ENCODE data around the gene DNAJA1. TPM values are rescaled to one million over a fixed set of nuclear protein-coding genes. Genes with fewer than 3 reads are reported as not detected.

Gene DNAJA1
- 144 and 164 TPM in 2 replicates for total RNA-seq

GRCh38 chr9:33024966-33025571 lies at the start of gene DNAJA1:
DNAJA1 (plus strand) TSS chr9:33025273; CDS start chr9:33026485, 1,212 bp downstream.

GRCh38 chr9:33076046-33077004 lies 51.3 kb downstream of the DNAJA1 start, which contains the start of gene SMU1:
SMU1 (minus strand) TSS chr9:33076674; CDS start chr9:33076608, 66 bp downstream.

Other genes starting within 250 kb of the DNAJA1 start
- not detected in 2 replicates for gene TMEM215, start 241.7 kb upstream of the DNAJA1 start, total RNA-seq
- gene APTX, start 23.6 kb upstream of the DNAJA1 start, total RNA-seq, result 28.6 and 32.3 TPM in 2 replicates
- gene SMU1, start 51.4 kb downstream of the DNAJA1 start, total RNA-seq, result 32.9 and 36.7 TPM in 2 replicates
- gene B4GALT1, start 142.1 kb downstream of the DNAJA1 start, total RNA-seq, result 10.2 and 20.0 TPM in 2 replicates
- gene SPINK4, start 214.9 kb downstream of the DNAJA1 start, total RNA-seq, result not detected in 2 replicates
- 24.1 and 24.7 TPM in 2 replicates for gene BAG1, start 239.4 kb downstream of the DNAJA1 start, total RNA-seq
- gene CHMP5, start 239.8 kb downstream of the DNAJA1 start, total RNA-seq, result 76.5 and 108 TPM in 2 replicates

Measured in endothelial cell of coronary artery (primary cell).